ENCODE data around the gene TMEM52. TPM values are rescaled to one million over a fixed set of nuclear protein-coding genes. Genes with fewer than 3 reads are reported as not detected.

The TMEM52 gene
- total RNA-seq, 4 donors from 2014 or later = 1.4 to 6.3 (median 4.2) TPM; not detected in 1

GRCh38 chr1:1920608-1921458 lies 1.8 kb upstream of the TMEM52 start:
- TF ChIP-seq POLR2A (IDR thresholded peaks at IDR 0.05; ENCODE audit: low read depth) (no peak), EP300 (IDR thresholded peaks at IDR 0.05) (no peak), CTCF (IDR thresholded peaks at IDR 0.05) (no peak), POLR2AphosphoS5 (IDR thresholded peaks at IDR 0.05) (no peak)
- H3K27me3 ChIP-seq = no peaks in the 10 kb centered on the region
- no peaks in the 10 kb centered on the region for H3K9me3 ChIP-seq
- 88% methylated on average over 21 of the region's 27 CpGs for WGBS
- peak overlapping the region in 1 of 4 donors; percentile 64 for H3K27ac ChIP-seq (replicated peaks in 1 of 4)
- H3K4me1 ChIP-seq = peaks cover 14 to 24% (median 22%) of the 10 kb centered on the region in 4 donors
- H3K4me3 ChIP-seq = no peak overlapping the region
- intact Hi-C loops (cut with DNase I) = no loop called here
- DNase-seq (ENCODE audit: extremely low spot score) = no peak
- no peaks in the 10 kb centered on the region for H3K36me3 ChIP-seq

GRCh38 chr1:1920057-1920607 lies 1.1 kb upstream of the TMEM52 start:
- intact Hi-C loops (cut with DNase I) = no loop called here
- TF ChIP-seq CTCF (IDR thresholded peaks at IDR 0.05) (no peak), POLR2A (IDR thresholded peaks at IDR 0.05; ENCODE audit: low read depth) (no peak), POLR2AphosphoS5 (IDR thresholded peaks at IDR 0.05) (no peak), EP300 (IDR thresholded peaks at IDR 0.05) (no peak)
- Histone ChIP-seq H3K27me3 (no peaks in the 10 kb centered on the region), H3K9me3 (no peaks in the 10 kb centered on the region), H3K4me3 (peak overlapping the region; percentile 61 to 68 (median 64)), H3K4me1 (peaks cover 14 to 24% (median 22%) of the 10 kb centered on the region in 4 donors), H3K36me3 (no peaks in the 10 kb centered on the region), H3K27ac (replicated peaks in 1 of 4) (peak overlapping the region; percentile 64 to 79 (median 68))
- DNase-seq (ENCODE audit: extremely low spot score) = no peak
- WGBS = 75% methylated on average over 1 of the region's 6 CpGs

GRCh38 chr1:1919304-1920056 lies 401 bp upstream of the TMEM52 start:
- 20% methylated on average over 11 of the region's 62 CpGs for WGBS
- Histone ChIP-seq H3K27me3 (peaks cover 0 to 4% (median 0%) of the 10 kb centered on the region in 4 donors), H3K4me1 (peaks cover 14 to 24% (median 22%) of the 10 kb centered on the region in 4 donors), H3K9me3 (no peaks in the 10 kb centered on the region), H3K27ac (replicated peaks in 1 of 4) (peak overlapping the region; percentile 64 to 79 (median 68)), H3K4me3 (peak overlapping the region; percentile 61 to 68 (median 64)), H3K36me3 (no peaks in the 10 kb centered on the region)
- intact Hi-C loops (cut with DNase I) = no loop called here
- DNase-seq (ENCODE audit: extremely low spot score) = peak; percentile 100
- no peak for TF ChIP-seq POLR2A (IDR thresholded peaks at IDR 0.05; ENCODE audit: low read depth)
- no peak for TF ChIP-seq CTCF (IDR thresholded peaks at IDR 0.05)
- TF ChIP-seq EP300 (IDR thresholded peaks at IDR 0.05) = no peak
- peak; percentile 52 to 74 for TF ChIP-seq POLR2AphosphoS5 (IDR thresholded peaks at IDR 0.05)

- H3K4me3 ChIP-seq = peak overlapping the region; percentile 61 to 68 (median 64)
- no peak for DNase-seq (ENCODE audit: extremely low spot score)
- intact Hi-C loops (cut with DNase I) = no loop called here
- 60% methylated on average over 18 of the region's 46 CpGs for WGBS
- TF ChIP-seq CTCF (IDR thresholded peaks at IDR 0.05) (no peak), POLR2AphosphoS5 (IDR thresholded peaks at IDR 0.05) (no peak), EP300 (IDR thresholded peaks at IDR 0.05) (no peak), POLR2A (IDR thresholded peaks at IDR 0.05; ENCODE audit: low read depth) (no peak)
- H3K4me1 ChIP-seq = peaks cover 14 to 24% (median 22%) of the 10 kb centered on the region in 4 donors
- H3K27me3 ChIP-seq = peaks cover 0 to 9% (median 0%) of the 10 kb centered on the region in 4 donors
- H3K36me3 ChIP-seq = no peaks in the 10 kb centered on the region
- H3K27ac ChIP-seq (replicated peaks in 1 of 4) = peak overlapping the region in 3 of 4 donors; percentile 59 to 68 (median 67)
- no peaks in the 10 kb centered on the region for H3K9me3 ChIP-seq
These were observed 831 bp downstream of the TMEM52 start for GRCh38 chr1:1917995-1918900.
